ENCODE results near the gene PHKG1.

DNA sequence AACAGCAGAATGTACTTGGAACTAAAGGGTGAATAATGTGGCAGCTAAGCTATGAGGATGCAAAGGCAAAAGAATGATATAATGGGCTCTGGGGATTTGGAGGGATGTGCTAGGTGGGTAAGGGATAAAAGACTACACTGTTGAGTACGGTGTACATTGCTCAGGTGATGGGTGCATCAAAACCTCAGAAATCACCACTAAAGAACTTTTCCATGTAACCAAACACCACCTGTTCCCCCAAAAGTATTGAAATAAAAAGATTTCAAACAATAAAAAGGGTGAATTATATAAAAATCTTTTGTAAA lies 15.2 kb upstream of the PHKG1 start:
- TF ChIP-seq, protein P1, sequence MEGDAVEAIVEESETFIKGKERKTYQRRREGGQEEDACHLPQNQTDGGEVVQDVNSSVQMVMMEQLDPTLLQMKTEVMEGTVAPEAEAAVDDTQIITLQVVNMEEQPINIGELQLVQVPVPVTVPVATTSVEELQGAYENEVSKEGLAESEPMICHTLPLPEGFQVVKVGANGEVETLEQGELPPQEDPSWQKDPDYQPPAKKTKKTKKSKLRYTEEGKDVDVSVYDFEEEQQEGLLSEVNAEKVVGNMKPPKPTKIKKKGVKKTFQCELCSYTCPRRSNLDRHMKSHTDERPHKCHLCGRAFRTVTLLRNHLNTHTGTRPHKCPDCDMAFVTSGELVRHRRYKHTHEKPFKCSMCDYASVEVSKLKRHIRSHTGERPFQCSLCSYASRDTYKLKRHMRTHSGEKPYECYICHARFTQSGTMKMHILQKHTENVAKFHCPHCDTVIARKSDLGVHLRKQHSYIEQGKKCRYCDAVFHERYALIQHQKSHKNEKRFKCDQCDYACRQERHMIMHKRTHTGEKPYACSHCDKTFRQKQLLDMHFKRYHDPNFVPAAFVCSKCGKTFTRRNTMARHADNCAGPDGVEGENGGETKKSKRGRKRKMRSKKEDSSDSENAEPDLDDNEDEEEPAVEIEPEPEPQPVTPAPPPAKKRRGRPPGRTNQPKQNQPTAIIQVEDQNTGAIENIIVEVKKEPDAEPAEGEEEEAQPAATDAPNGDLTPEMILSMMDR (conservative IDR thresholded peaks at IDR 0.05) = no peak
- TF ChIP-seq ZFX (IDR thresholded peaks at IDR 0.05) = no peak
